ENCODE measurements around the gene KCNJ8. TPM values are rescaled to one million over a fixed set of nuclear protein-coding genes. Genes with fewer than 3 reads are reported as not detected.

KCNJ8 gene
- total RNA-seq, 2 experiments from 2014 or later, result not detected

- H3K27ac Mint-ChIP-seq, result no peak overlapping the region
- CTCF ChIA-PET, result no interaction called here
- intact Hi-C loops (cut with micrococcal nuclease), result no loop called here
- no peak for DNase-seq
- peaks cover 1% of the 10 kb centered on the region for H3K27me3 Mint-ChIP-seq
- TF ChIP-seq, protein P1, sequence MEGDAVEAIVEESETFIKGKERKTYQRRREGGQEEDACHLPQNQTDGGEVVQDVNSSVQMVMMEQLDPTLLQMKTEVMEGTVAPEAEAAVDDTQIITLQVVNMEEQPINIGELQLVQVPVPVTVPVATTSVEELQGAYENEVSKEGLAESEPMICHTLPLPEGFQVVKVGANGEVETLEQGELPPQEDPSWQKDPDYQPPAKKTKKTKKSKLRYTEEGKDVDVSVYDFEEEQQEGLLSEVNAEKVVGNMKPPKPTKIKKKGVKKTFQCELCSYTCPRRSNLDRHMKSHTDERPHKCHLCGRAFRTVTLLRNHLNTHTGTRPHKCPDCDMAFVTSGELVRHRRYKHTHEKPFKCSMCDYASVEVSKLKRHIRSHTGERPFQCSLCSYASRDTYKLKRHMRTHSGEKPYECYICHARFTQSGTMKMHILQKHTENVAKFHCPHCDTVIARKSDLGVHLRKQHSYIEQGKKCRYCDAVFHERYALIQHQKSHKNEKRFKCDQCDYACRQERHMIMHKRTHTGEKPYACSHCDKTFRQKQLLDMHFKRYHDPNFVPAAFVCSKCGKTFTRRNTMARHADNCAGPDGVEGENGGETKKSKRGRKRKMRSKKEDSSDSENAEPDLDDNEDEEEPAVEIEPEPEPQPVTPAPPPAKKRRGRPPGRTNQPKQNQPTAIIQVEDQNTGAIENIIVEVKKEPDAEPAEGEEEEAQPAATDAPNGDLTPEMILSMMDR (IDR thresholded peaks at IDR 0.05), result no peak
- POLR2A ChIA-PET, result no interaction called here
- no peaks in the 10 kb centered on the region for H3K4me1 Mint-ChIP-seq (ENCODE audit: low read depth)
- no peaks in the 10 kb centered on the region for H3K9me3 Mint-ChIP-seq
- no peaks in the 10 kb centered on the region for H3K36me3 Mint-ChIP-seq (ENCODE audit: low read depth)
- H3K4me3 Mint-ChIP-seq, result no peak overlapping the region
- no peak for ATAC-seq
These were observed 11.0 kb downstream of the KCNJ8 start for GRCh38 chr12:21763531-21763930.

DNA sequence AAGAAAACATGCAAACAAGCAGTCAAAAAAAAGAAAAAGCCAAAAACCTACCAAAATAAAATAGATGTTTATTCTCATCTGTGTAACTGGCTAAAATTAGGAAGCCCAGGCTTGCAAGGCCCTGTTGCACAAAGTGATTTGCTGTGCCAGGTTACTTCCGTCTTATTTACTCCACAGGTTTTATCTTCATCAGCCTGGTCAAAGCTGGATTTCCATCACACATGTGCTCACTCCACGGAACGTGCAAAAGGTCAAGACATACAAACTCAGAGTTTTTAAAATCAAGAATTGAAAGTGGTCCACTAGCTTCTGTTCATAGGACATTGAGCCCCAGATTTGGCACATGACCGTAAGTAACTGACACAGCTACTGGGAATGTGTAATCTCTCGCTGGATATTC, 14.8 kb downstream of the KCNJ8 start:
- H3K4me1 Mint-ChIP-seq (ENCODE audit: low read depth), result no peaks in the 10 kb centered on the region
- CTCF ChIA-PET, result interaction anchor here (1.7 kb wide), 1 partner anchor 230 kb away, joined by 4 read pairs; no protein-coding TSS in a partner anchor
- POLR2A ChIA-PET, result no interaction called here

GRCh38 chr12:21757735-21758134, 16.8 kb downstream of the KCNJ8 start:
- ChIA-PET CTCF (no interaction called here), POLR2A (no interaction called here)
- no peak overlapping the region for H3K4me3 Mint-ChIP-seq
- DNase-seq (no peak), ATAC-seq (no peak)
- intact Hi-C loops (cut with micrococcal nuclease), result no loop called here
- TF ChIP-seq, protein P1 (IDR thresholded peaks at IDR 0.05), result no peak
- H3K9me3 Mint-ChIP-seq, result no peaks in the 10 kb centered on the region
- no peaks in the 10 kb centered on the region for H3K4me1 Mint-ChIP-seq (ENCODE audit: low read depth)
- H3K27me3 Mint-ChIP-seq, result peaks cover 2% of the 10 kb centered on the region
- H3K36me3 Mint-ChIP-seq (ENCODE audit: low read depth), result no peaks in the 10 kb centered on the region
- H3K27ac Mint-ChIP-seq, result no peak overlapping the region

More for the DNA sequence above, 14.8 kb downstream of the KCNJ8 start:
- peaks cover 1% of the 10 kb centered on the region for H3K27me3 Mint-ChIP-seq
- no peak overlapping the region for H3K4me3 Mint-ChIP-seq
- DNase-seq, result no peak
- ATAC-seq, result no peak
- no peak overlapping the region for H3K27ac Mint-ChIP-seq
- no peaks in the 10 kb centered on the region for H3K36me3 Mint-ChIP-seq (ENCODE audit: low read depth)
- TF ChIP-seq, protein P1 (IDR thresholded peaks at IDR 0.05), result no peak
- intact Hi-C loops (cut with micrococcal nuclease), result no loop called here
- H3K9me3 Mint-ChIP-seq, result no peaks in the 10 kb centered on the region

GRCh38 chr12:21756699-21757098, 17.8 kb downstream of the KCNJ8 start:
- no peaks in the 10 kb centered on the region for H3K9me3 Mint-ChIP-seq
- CTCF ChIA-PET, result no interaction called here
- H3K27me3 Mint-ChIP-seq, result peaks cover 2% of the 10 kb centered on the region
- no peaks in the 10 kb centered on the region for H3K4me1 Mint-ChIP-seq (ENCODE audit: low read depth)
- POLR2A ChIA-PET, result no interaction called here
- DNase-seq (no peak), ATAC-seq (no peak)
- no peaks in the 10 kb centered on the region for H3K36me3 Mint-ChIP-seq (ENCODE audit: low read depth)
- intact Hi-C loops (cut with micrococcal nuclease), result no loop called here
- no peak overlapping the region for H3K27ac Mint-ChIP-seq
- no peak overlapping the region for H3K4me3 Mint-ChIP-seq
- TF ChIP-seq, protein P1 (IDR thresholded peaks at IDR 0.05), result no peak

- POLR2A ChIA-PET, result no interaction called here
- H3K9me3 Mint-ChIP-seq, result no peaks in the 10 kb centered on the region
- peaks cover 15% of the 10 kb centered on the region for H3K27me3 Mint-ChIP-seq
- H3K4me1 Mint-ChIP-seq (ENCODE audit: low read depth), result no peaks in the 10 kb centered on the region
- H3K27ac Mint-ChIP-seq, result no peak overlapping the region
- TF ChIP-seq, protein P1 (IDR thresholded peaks at IDR 0.05), result no peak
- CTCF ChIA-PET, result no interaction called here
- H3K4me3 Mint-ChIP-seq, result no peak overlapping the region
- H3K36me3 Mint-ChIP-seq (ENCODE audit: low read depth), result no peaks in the 10 kb centered on the region
- no peak for ATAC-seq
- no peak for DNase-seq
- intact Hi-C loops (cut with micrococcal nuclease), result no loop called here
These were observed 23.0 kb downstream of the KCNJ8 start for GRCh38 chr12:21751517-21751916.
